HepG2 (cell line): Measurements from ENCODE around the gene HACL1. TPM values are rescaled to one million over a fixed set of nuclear protein-coding genes. Genes with fewer than 3 reads are reported as not detected.

Experiments
- HES4 ChIP-seq: sonication (generic); formaldehyde crosslinking; IDR thresholded peaks from 2 replicates; pipeline ENCODE4 v1.9.0; 2021; ENCODE audit warnings: mild to moderate bottlenecking, missing genetic modification reagents, borderline replicate concordance
- POLR2G ChIP-seq: fragments of 200-400 bp; formaldehyde crosslinking; IDR thresholded peaks from 2 replicates; pipeline ENCODE4 v1.6.1; 2018; ENCODE audit warnings: mild to moderate bottlenecking, low read depth, low read length, moderate library complexity
- SIN3B ChIP-seq: fragments of 150-350 bp; IDR thresholded peaks from 2 replicates; pipeline ENCODE4 v1.6.1; 2014; ENCODE audit warnings: low read length
- ZBTB34 ChIP-seq: sonication (generic); formaldehyde crosslinking; IDR thresholded peaks from 2 replicates; pipeline ENCODE4 v1.8.0; 2022; ENCODE audit warnings: mild to moderate bottlenecking, missing genetic modification reagents
- ZNF317 ChIP-seq: sonication (generic); formaldehyde crosslinking; IDR thresholded peaks from 2 replicates; pipeline ENCODE4 v1.5.0; 2020; ENCODE audit warnings: mild to moderate bottlenecking, missing genetic modification reagents
- ZNF574 ChIP-seq: sonication (generic); formaldehyde crosslinking; IDR thresholded peaks from 2 replicates; pipeline ENCODE4 v1.4.0; 2020; ENCODE audit warnings: missing genetic modification reagents
- ZNF639 ChIP-seq: conservative IDR thresholded peaks from 2 replicates; pipeline ENCODE4 v1.6.1; 2018; ENCODE audit warnings: missing genetic modification reagents
- polyA plus RNA-seq, 8 experiments: library from polyadenylated mRNA; depleted of rRNA in 3 of 8; stranded (reverse) in 7 of 8; unstranded in 1 of 8; fragments of >200 nt; fragmentation: Illumina TruSeq in 4 of 8; extraction: Trizol in 4 of 8; gene quantifications; 2 replicates each; pipeline versions ENCODE4 v1.2.1 to v1.2.3, GENCODE V29; 2011 to 2016; ENCODE audit warnings: low read depth in 4 of 8, missing spikeins in 1 of 8, mixed read lengths in 1 of 8; ENCODE audit not compliant: insufficient read depth in 1 of 8
- total RNA-seq, 5 experiments: library from RNA; depleted of rRNA; stranded (reverse); fragments of >200 nt; fragmentation: Illumina TruSeq; extraction: Trizol; gene quantifications; 2 replicates each; pipeline ENCODE4 v1.2.3, GENCODE V29; 2016; ENCODE audit warnings: low read depth in 1 of 5
- TF ChIP-seq, protein P1 (sequence below): sonication (generic); formaldehyde crosslinking; IDR thresholded peaks from 2 replicates; pipeline ENCODE4 v1.4.0; 2020; ENCODE audit warnings: missing genetic modification reagents; ENCODE audit errors: not compliant biosample characterization

HACL1 gene
- total and polyA plus RNA-seq, 2 of the 13 experiments (the other 11 are each of a cell fraction or from before 2014, with no cell fraction given) = 22.1 to 25.7 TPM

- TF ChIP-seq, protein P1, sequence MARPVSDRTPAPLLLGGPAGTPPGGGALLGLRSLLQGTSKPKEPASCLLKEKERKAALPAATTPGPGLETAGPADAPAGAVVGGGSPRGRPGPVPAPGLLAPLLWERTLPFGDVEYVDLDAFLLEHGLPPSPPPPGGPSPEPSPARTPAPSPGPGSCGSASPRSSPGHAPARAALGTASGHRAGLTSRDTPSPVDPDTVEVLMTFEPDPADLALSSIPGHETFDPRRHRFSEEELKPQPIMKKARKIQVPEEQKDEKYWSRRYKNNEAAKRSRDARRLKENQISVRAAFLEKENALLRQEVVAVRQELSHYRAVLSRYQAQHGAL = no peak
- TF ChIP-seq ZBTB34 (CRISPR knock-in tag) (no peak), HES4 (no peak), ZNF639 (CRISPR knock-in tag) (no peak), ZNF317 (CRISPR knock-in tag) (no peak), POLR2G (no peak), SIN3B (no peak), ZNF574 (CRISPR knock-in tag) (no peak)
These were observed 45.6 kb upstream of the HACL1 start (continued) for GRCh38 chr3:15646851-15647511.
